Endothelial cell of umbilical vein (primary cell): ENCODE data around the gene DNAH9. TPM values are rescaled to one million over a fixed set of nuclear protein-coding genes. Genes with fewer than 3 reads are reported as not detected.

Experiments
- BruUV-seq: library from RNA; stranded (reverse); fragments of 400-500 nt; replicated peaks from 2 replicates; lab custom pipeline; 2021; lab: Mats Ljungman, UMichigan
- CTCF ChIA-PET: fragments of 300-600, 350-600 bp; sonication (Branson Sonifier 250); formaldehyde crosslinking; loops from one replicate; lab custom pipeline; 2021; ENCODE audit warnings: antibody characterized with exemption, inconsistent platforms; lab: Charles Lee
- POLR2A ChIA-PET: fragments of 300-600, 350-600 bp; sonication (Branson Sonifier 250); formaldehyde crosslinking; loops from one replicate; lab custom pipeline; 2021; ENCODE audit warnings: antibody characterized with exemption, inconsistent platforms; lab: Charles Lee
- DNase-seq: peaks from one replicate; pipeline ENCODE4 v3.0.0-alpha.2; 2011; ENCODE audit warnings: low read depth, low spot score
- FAIRE-seq: peaks from 2 replicates; lab custom pipeline; 2011; peaks lifted over from hg19 to GRCh38; lab: Jason Lieb, UNC
- H2AFZ ChIP-seq: 2 replicates; pipeline ENCODE4 v1.6.0; 2012; ENCODE audit warnings: low read depth, low read length, control low read depth, inconsistent platforms
- H3K27ac ChIP-seq: 2 replicates; pipeline ENCODE4 v1.5.1; 2011; ENCODE audit warnings: low read depth, mild to moderate bottlenecking, control low read depth, low read length, moderate library complexity; ENCODE audit not compliant: insufficient read depth
- H3K27me3 ChIP-seq, 2 experiments: 2 replicates each; pipeline versions ENCODE4 v1.6.0 to v1.6.1; 2011; ENCODE audit warnings: low read length in 2 of 2, mixed read lengths in 1 of 2; ENCODE audit not compliant: control insufficient read depth in 2 of 2, insufficient read depth in 2 of 2
- H3K36me3 ChIP-seq, 2 experiments: 2 replicates in 1 of 2; 3 replicates in 1 of 2; pipeline ENCODE4 v1.5.1; 2011; ENCODE audit warnings: low read length in 2 of 2, mild to moderate bottlenecking in 1 of 2, moderate library complexity in 1 of 2; ENCODE audit not compliant: control insufficient read depth in 2 of 2, insufficient read depth in 2 of 2; ENCODE audit errors: extremely low read depth in 1 of 2
- H3K4me1 ChIP-seq: 3 replicates; pipeline ENCODE4 v1.5.1; 2011; ENCODE audit warnings: mild to moderate bottlenecking, low read length; ENCODE audit not compliant: control insufficient read depth, insufficient read depth; ENCODE audit errors: extremely low read depth
- H3K4me2 ChIP-seq: 2 replicates; pipeline ENCODE4 v1.6.1; 2011; ENCODE audit warnings: low read length, control low read depth, mixed read lengths; ENCODE audit not compliant: insufficient read depth
- H3K4me3 ChIP-seq, 3 experiments: fragments of 200-600 bp in 1 of 3; sonication (generic), shearing (Covaris generic) in 1 of 3; replicated peaks in 1 of 3; 2 replicates each; pipeline ENCODE4 v1.5.1; 2011 to 2016; ENCODE audit warnings: control low read depth in 3 of 3, low read length in 3 of 3, mild to moderate bottlenecking in 2 of 3, inconsistent platforms in 1 of 3, low read depth in 1 of 3, moderate library complexity in 1 of 3; ENCODE audit not compliant: insufficient read depth in 1 of 3
- H3K79me2 ChIP-seq: 2 replicates; pipeline ENCODE4 v1.6.0; 2012; ENCODE audit warnings: low read length, inconsistent platforms; ENCODE audit not compliant: control insufficient read depth, insufficient read depth
- H3K9ac ChIP-seq: replicated peaks from 2 replicates; pipeline ENCODE3; 2011; ENCODE audit warnings: low read length, control low read depth; ENCODE audit not compliant: insufficient read depth; ENCODE audit errors: extremely low read depth
- H3K9me1 ChIP-seq: replicated peaks from 3 replicates; pipeline ENCODE4 v1.6.0; 2011; ENCODE audit warnings: mild to moderate bottlenecking, low read length; ENCODE audit not compliant: control insufficient read depth, insufficient read depth; ENCODE audit errors: extremely low read depth
- H3K9me3 ChIP-seq: replicated peaks from 2 replicates; pipeline ENCODE4 v1.5.1; 2012; ENCODE audit warnings: low read length, inconsistent platforms; ENCODE audit not compliant: control insufficient read depth, insufficient read depth
- H4K20me1 ChIP-seq: replicated peaks from 2 replicates; pipeline ENCODE3; 2011; ENCODE audit warnings: mild to moderate bottlenecking, low read length; ENCODE audit not compliant: control insufficient read depth, insufficient read depth; ENCODE audit errors: extremely low read depth
- EZH2 ChIP-seq: IDR thresholded peaks from 2 replicates; pipeline ENCODE4 v1.6.1; 2012; ENCODE audit warnings: borderline replicate concordance, low read depth, mild to moderate bottlenecking, moderate library complexity, low read length, inconsistent platforms; ENCODE audit not compliant: severe bottlenecking
- FOS ChIP-seq: IDR thresholded peaks from 2 replicates; pipeline ENCODE4 v1.6.1; 2011; ENCODE audit warnings: mild to moderate bottlenecking, low read length, moderate library complexity, borderline replicate concordance; ENCODE audit not compliant: insufficient read depth
- GATA2 ChIP-seq: IDR thresholded peaks from 2 replicates; pipeline ENCODE4 v1.7.0; 2011; ENCODE audit warnings: low read depth, mild to moderate bottlenecking, moderate library complexity, mixed read lengths, low read length; ENCODE audit not compliant: insufficient read length, insufficient read depth
- JUN ChIP-seq: IDR thresholded peaks from 2 replicates; pipeline ENCODE4 v1.6.1; 2011; ENCODE audit warnings: borderline replicate concordance, low read depth; ENCODE audit not compliant: insufficient read length, insufficient read depth
- MAX ChIP-seq: IDR thresholded peaks from 2 replicates; pipeline ENCODE4 v1.6.1; 2011; ENCODE audit not compliant: insufficient read depth, insufficient read length
- MYC ChIP-seq: IDR thresholded peaks from one replicate; pipeline ENCODE4 v1.6.1; 2011; ENCODE audit warnings: mild to moderate bottlenecking, low read depth, low read length
- POLR2A ChIP-seq: IDR thresholded peaks from 2 replicates; pipeline ENCODE4 v1.6.1; 2012; ENCODE audit warnings: low read depth, mild to moderate bottlenecking, control low read depth, low read length
- POLR2AphosphoS5 ChIP-seq: IDR thresholded peaks from 2 replicates; pipeline ENCODE4 v1.6.1; 2012; ENCODE audit warnings: low read depth, mild to moderate bottlenecking, control low read depth, low read length, moderate library complexity; ENCODE audit not compliant: insufficient read depth
- dilution Hi-C: fragments of 300-500 bp; cut with MboI; formaldehyde crosslinking; loops from one replicate; pipeline ENCODE4 v1.15.0; 2019; ENCODE audit warnings: low sequenced_read_pairs; ENCODE audit not compliant: extremely low pct_ligation_motif_present
- intact Hi-C: fragments of 100-400 bp; cut with micrococcal nuclease; formaldehyde crosslinking; loops from one replicate; pipeline ENCODE4 v1.10.0; 2022
- polyA plus RNA-seq, 4 experiments: library from polyadenylated mRNA; depleted of rRNA in 3 of 4; stranded (reverse) in 3 of 4; unstranded in 1 of 4; fragments of >200 nt; gene quantifications; 2 replicates each; pipeline versions ENCODE4 v1.2.1 to v1.2.3, GENCODE V29; 2011 to 2012; ENCODE audit warnings: missing spikeins in 1 of 4
- total RNA-seq: library from RNA; stranded (reverse); gene quantifications from 2 replicates; pipeline ENCODE4 v1.2.3, GENCODE V29; 2021
- TF ChIP-seq, protein P1 (sequence below), 2 donors: IDR thresholded peaks; 1 replicate in 1 of 2; 2 replicates in 1 of 2; pipeline ENCODE4 v1.5.1; 2011; ENCODE audit warnings: low read length in 2 of 2, mild to moderate bottlenecking in 2 of 2, moderate library complexity in 2 of 2, control low read depth in 1 of 2, inconsistent platforms in 1 of 2, low read depth in 1 of 2; ENCODE audit not compliant: insufficient read depth in 1 of 2; ENCODE audit errors: extremely low read depth in 1 of 2

DNAH9 gene
- total and polyA plus RNA-seq, 2 donors (not counting 3 experiments of a cell fraction or from before 2014, with no cell fraction given), result not detected

GRCh38 chr17:11643851-11644250, 45.6 kb downstream of the DNAH9 start:
- no TSS peak for BruUV-seq
- H3K79me2 ChIP-seq, result no peaks in the 10 kb centered on the region
- no peak for TF ChIP-seq FOS
- TF ChIP-seq POLR2A, result no peak
- no peak for TF ChIP-seq MYC
- TF ChIP-seq, protein P1, sequence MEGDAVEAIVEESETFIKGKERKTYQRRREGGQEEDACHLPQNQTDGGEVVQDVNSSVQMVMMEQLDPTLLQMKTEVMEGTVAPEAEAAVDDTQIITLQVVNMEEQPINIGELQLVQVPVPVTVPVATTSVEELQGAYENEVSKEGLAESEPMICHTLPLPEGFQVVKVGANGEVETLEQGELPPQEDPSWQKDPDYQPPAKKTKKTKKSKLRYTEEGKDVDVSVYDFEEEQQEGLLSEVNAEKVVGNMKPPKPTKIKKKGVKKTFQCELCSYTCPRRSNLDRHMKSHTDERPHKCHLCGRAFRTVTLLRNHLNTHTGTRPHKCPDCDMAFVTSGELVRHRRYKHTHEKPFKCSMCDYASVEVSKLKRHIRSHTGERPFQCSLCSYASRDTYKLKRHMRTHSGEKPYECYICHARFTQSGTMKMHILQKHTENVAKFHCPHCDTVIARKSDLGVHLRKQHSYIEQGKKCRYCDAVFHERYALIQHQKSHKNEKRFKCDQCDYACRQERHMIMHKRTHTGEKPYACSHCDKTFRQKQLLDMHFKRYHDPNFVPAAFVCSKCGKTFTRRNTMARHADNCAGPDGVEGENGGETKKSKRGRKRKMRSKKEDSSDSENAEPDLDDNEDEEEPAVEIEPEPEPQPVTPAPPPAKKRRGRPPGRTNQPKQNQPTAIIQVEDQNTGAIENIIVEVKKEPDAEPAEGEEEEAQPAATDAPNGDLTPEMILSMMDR (IDR thresholded peaks at IDR 0.05; ENCODE audit: extremely low read depth in 1 of 2, insufficient read depth in 1 of 2, low read depth in 1 of 2, low read length in 2 of 2), result no peak
- no peak for TF ChIP-seq POLR2AphosphoS5
- TF ChIP-seq JUN, result no peak
- TF ChIP-seq EZH2, result no peak
- no peak for TF ChIP-seq GATA2
- TF ChIP-seq MAX, result no peak
- H3K9ac ChIP-seq, result no peak overlapping the region
- POLR2A ChIA-PET, result interaction anchor here (0.6 kb wide), 1 partner anchor 353 kb away, joined by 3 read pairs; no protein-coding TSS in a partner anchor
- no peaks in the 10 kb centered on the region for H3K9me1 ChIP-seq
- H4K20me1 ChIP-seq, result no peaks in the 10 kb centered on the region
- no peak overlapping the region for H3K27ac ChIP-seq
- no peak overlapping the region for H2AFZ ChIP-seq
- H3K36me3 ChIP-seq, result no peaks in the 10 kb centered on the region
- intact Hi-C loops (loop anchor here (1.0 kb wide), 1 partner anchor 291 kb away; no protein-coding TSS in a partner anchor), dilution Hi-C loops (no loop called here)
- H3K4me1 ChIP-seq, result no peaks in the 10 kb centered on the region
- DNase-seq, result no peak
- CTCF ChIA-PET, result interaction anchor here (1.0 to 1.5 kb wide), 3 partner anchors 9 to 997 kb away, joined by 3 to 4 read pairs (median 4); no protein-coding TSS in a partner anchor
- no peak overlapping the region for H3K4me3 ChIP-seq
- H3K27me3 ChIP-seq, result no peaks in the 10 kb centered on the region
- FAIRE-seq, result no peak
- H3K9me3 ChIP-seq, result peaks cover 2% of the 10 kb centered on the region
- H3K4me2 ChIP-seq, result no peak overlapping the region
